Effector memory CD8-positive, alpha-beta T cell (primary cell): ENCODE data around the gene PTPRD.

Source experiments
- ATAC-seq: fragments of 150-1000 bp; cut with Tn5 transposase; replicated peaks from 2 replicates; pipeline ENCODE4 v1.10.0; 2021; ENCODE audit warnings: mild to moderate bottlenecking, moderate library complexity
- DNase-seq, 3 experiments: peaks; one replicate each; pipeline ENCODE4 v3.0.0; 2021
- H3K27ac Mint-ChIP-seq, 2 donors: one replicate each; pipeline ENCODE4 v1.8.0; 2022; ENCODE audit warnings: mild to moderate bottlenecking in 2 of 2, mixed read lengths in 2 of 2, moderate library complexity in 2 of 2
- H3K27me3 Mint-ChIP-seq, 2 donors: one replicate each; pipeline ENCODE4 v1.8.0; 2022; ENCODE audit warnings: mixed read lengths in 2 of 2
- H3K36me3 Mint-ChIP-seq: one replicate; pipeline ENCODE4 v1.8.0; 2022; ENCODE audit warnings: mild to moderate bottlenecking, moderate library complexity, mixed read lengths; ENCODE audit not compliant: insufficient read depth
- H3K4me1 Mint-ChIP-seq, 2 donors: one replicate each; pipeline ENCODE4 v1.8.0; 2022; ENCODE audit warnings: low read depth in 2 of 2, mixed read lengths in 2 of 2
- H3K4me3 Mint-ChIP-seq, 2 donors: one replicate each; pipeline ENCODE4 v1.8.0; 2022; ENCODE audit warnings: mild to moderate bottlenecking in 2 of 2, mixed read lengths in 2 of 2, moderate library complexity in 2 of 2
- H3K9me3 Mint-ChIP-seq, 2 donors: one replicate each; pipeline ENCODE4 v1.8.0; 2022; ENCODE audit warnings: mixed read lengths in 2 of 2

PTPRD gene

GRCh38 chr9:9257999-9258498 lies 1354.8 kb downstream of the PTPRD start:
- Mint-ChIP-seq H3K36me3 (no peaks in the 10 kb centered on the region), H3K27me3 (no peaks in the 10 kb centered on the region), H3K4me1 (no peaks in the 10 kb centered on the region), H3K9me3 (peaks cover 5 to 7% of the 10 kb centered on the region in 2 donors), H3K4me3 (no peak overlapping the region), H3K27ac (no peak overlapping the region)
- no peak for DNase-seq
- ATAC-seq: no peak

- no peaks in the 10 kb centered on the region for H3K4me1 Mint-ChIP-seq
- ATAC-seq: no peak
- H3K27me3 Mint-ChIP-seq: no peaks in the 10 kb centered on the region
- H3K9me3 Mint-ChIP-seq: peaks cover 0 to 9% of the 10 kb centered on the region in 2 donors
- no peaks in the 10 kb centered on the region for H3K36me3 Mint-ChIP-seq
- H3K27ac Mint-ChIP-seq: no peak overlapping the region
- DNase-seq: no peak
- H3K4me3 Mint-ChIP-seq: no peak overlapping the region
Observed at GRCh38 chr9:9246726-9247125, 1366.1 kb downstream of the PTPRD start.

- no peak overlapping the region for H3K4me3 Mint-ChIP-seq
- DNase-seq (no peak), ATAC-seq (no peak)
- no peaks in the 10 kb centered on the region for H3K27me3 Mint-ChIP-seq
- peaks cover 8 to 12% of the 10 kb centered on the region in 2 donors for H3K9me3 Mint-ChIP-seq
- H3K4me1 Mint-ChIP-seq: no peaks in the 10 kb centered on the region
- H3K27ac Mint-ChIP-seq: no peak overlapping the region
- H3K36me3 Mint-ChIP-seq: no peaks in the 10 kb centered on the region
Observed at GRCh38 chr9:9231946-9232345, 1380.9 kb downstream of the PTPRD start.

GRCh38 chr9:9229269-9229668 lies 1383.5 kb downstream of the PTPRD start:
- no peaks in the 10 kb centered on the region for H3K27me3 Mint-ChIP-seq
- no peak overlapping the region for H3K4me3 Mint-ChIP-seq
- DNase-seq: no peak
- H3K36me3 Mint-ChIP-seq: no peaks in the 10 kb centered on the region
- peaks cover 0 to 12% of the 10 kb centered on the region in 2 donors for H3K9me3 Mint-ChIP-seq
- H3K27ac Mint-ChIP-seq: no peak overlapping the region
- no peak for ATAC-seq
- H3K4me1 Mint-ChIP-seq: no peaks in the 10 kb centered on the region

GRCh38 chr9:9223175-9223574 lies 1389.6 kb downstream of the PTPRD start:
- DNase-seq: no peak
- H3K36me3 Mint-ChIP-seq: no peaks in the 10 kb centered on the region
- no peak overlapping the region for H3K4me3 Mint-ChIP-seq
- H3K27me3 Mint-ChIP-seq: no peaks in the 10 kb centered on the region
- no peak for ATAC-seq
- H3K4me1 Mint-ChIP-seq: no peaks in the 10 kb centered on the region
- no peak overlapping the region for H3K27ac Mint-ChIP-seq
- H3K9me3 Mint-ChIP-seq: peaks cover 3 to 4% of the 10 kb centered on the region in 2 donors

GRCh38 chr9:9222730-9223129 lies 1390.1 kb downstream of the PTPRD start:
- Mint-ChIP-seq H3K27me3 (no peaks in the 10 kb centered on the region), H3K4me1 (no peaks in the 10 kb centered on the region), H3K4me3 (no peak overlapping the region), H3K36me3 (no peaks in the 10 kb centered on the region), H3K27ac (no peak overlapping the region), H3K9me3 (peaks cover 3 to 8% of the 10 kb centered on the region in 2 donors)
- DNase-seq (no peak), ATAC-seq (no peak)

GRCh38 chr9:9216934-9217333 lies 1395.9 kb downstream of the PTPRD start:
- Mint-ChIP-seq H3K27ac (no peak overlapping the region), H3K4me1 (no peaks in the 10 kb centered on the region), H3K36me3 (no peaks in the 10 kb centered on the region), H3K27me3 (no peaks in the 10 kb centered on the region), H3K4me3 (no peak overlapping the region), H3K9me3 (peaks cover 5 to 13% of the 10 kb centered on the region in 2 donors)
- no peak for DNase-seq
- no peak for ATAC-seq

GRCh38 chr9:9215050-9215449 lies 1397.8 kb downstream of the PTPRD start:
- Mint-ChIP-seq H3K27ac (no peak overlapping the region), H3K9me3 (peaks cover 6 to 13% of the 10 kb centered on the region in 2 donors), H3K4me1 (no peaks in the 10 kb centered on the region), H3K4me3 (no peak overlapping the region), H3K27me3 (no peaks in the 10 kb centered on the region), H3K36me3 (no peaks in the 10 kb centered on the region)
- DNase-seq (no peak), ATAC-seq (no peak)

GRCh38 chr9:9214066-9214465 lies 1398.7 kb downstream of the PTPRD start:
- no peak for ATAC-seq
- no peaks in the 10 kb centered on the region for H3K36me3 Mint-ChIP-seq
- H3K27ac Mint-ChIP-seq: no peak overlapping the region
- H3K4me1 Mint-ChIP-seq: no peaks in the 10 kb centered on the region
- no peak overlapping the region for H3K4me3 Mint-ChIP-seq
- DNase-seq: no peak
- H3K9me3 Mint-ChIP-seq: peaks cover 6 to 13% of the 10 kb centered on the region in 2 donors
- H3K27me3 Mint-ChIP-seq: no peaks in the 10 kb centered on the region

- no peak overlapping the region for H3K27ac Mint-ChIP-seq
- no peak overlapping the region for H3K4me3 Mint-ChIP-seq
Observed at GRCh38 chr9:9212963-9213362, 1399.8 kb downstream of the PTPRD start.

GRCh38 chr9:9202276-9202675 lies 1410.5 kb downstream of the PTPRD start:
- DNase-seq (no peak), ATAC-seq (no peak)
- peaks cover 14 to 21% of the 10 kb centered on the region in 2 donors for H3K9me3 Mint-ChIP-seq
- no peak overlapping the region for H3K4me3 Mint-ChIP-seq
- no peaks in the 10 kb centered on the region for H3K27me3 Mint-ChIP-seq
- no peaks in the 10 kb centered on the region for H3K4me1 Mint-ChIP-seq
- H3K27ac Mint-ChIP-seq: no peak overlapping the region
- no peaks in the 10 kb centered on the region for H3K36me3 Mint-ChIP-seq

More at GRCh38 chr9:9212963-9213362, 1399.8 kb downstream of the PTPRD start:
- ATAC-seq: no peak
- peaks cover 6 to 7% of the 10 kb centered on the region in 2 donors for H3K9me3 Mint-ChIP-seq
- no peaks in the 10 kb centered on the region for H3K36me3 Mint-ChIP-seq
- no peak for DNase-seq
- H3K27me3 Mint-ChIP-seq: no peaks in the 10 kb centered on the region
- H3K4me1 Mint-ChIP-seq: no peaks in the 10 kb centered on the region

- no peak for ATAC-seq
- H3K9me3 Mint-ChIP-seq: peaks cover 15 to 18% of the 10 kb centered on the region in 2 donors
- DNase-seq: no peak
- no peak overlapping the region for H3K4me3 Mint-ChIP-seq
- H3K27ac Mint-ChIP-seq: no peak overlapping the region
- H3K27me3 Mint-ChIP-seq: no peaks in the 10 kb centered on the region
- no peaks in the 10 kb centered on the region for H3K36me3 Mint-ChIP-seq
- H3K4me1 Mint-ChIP-seq: no peaks in the 10 kb centered on the region
Observed at GRCh38 chr9:9186086-9186485, 1426.7 kb downstream of the PTPRD start.

- H3K36me3 Mint-ChIP-seq: no peaks in the 10 kb centered on the region
- H3K27ac Mint-ChIP-seq: no peak overlapping the region
- ATAC-seq (no peak), DNase-seq (no peak)
- H3K9me3 Mint-ChIP-seq: peaks cover 7 to 12% of the 10 kb centered on the region in 2 donors
- no peaks in the 10 kb centered on the region for H3K27me3 Mint-ChIP-seq
- H3K4me1 Mint-ChIP-seq: no peaks in the 10 kb centered on the region
- H3K4me3 Mint-ChIP-seq: no peak overlapping the region
Observed at GRCh38 chr9:9182431-9182830, 1430.4 kb downstream of the PTPRD start.

- H3K4me1 Mint-ChIP-seq: no peaks in the 10 kb centered on the region
- H3K27ac Mint-ChIP-seq: no peak overlapping the region
Observed at GRCh38 chr9:9177081-9177480, 1435.7 kb downstream of the PTPRD start.

GRCh38 chr9:9174358-9174757 lies 1438.4 kb downstream of the PTPRD start:
- Mint-ChIP-seq H3K4me3 (no peak overlapping the region), H3K36me3 (no peaks in the 10 kb centered on the region), H3K9me3 (peaks cover 7 to 13% of the 10 kb centered on the region in 2 donors), H3K4me1 (no peaks in the 10 kb centered on the region), H3K27ac (no peak overlapping the region), H3K27me3 (no peaks in the 10 kb centered on the region)
- ATAC-seq (no peak), DNase-seq (no peak)

More at GRCh38 chr9:9177081-9177480, 1435.7 kb downstream of the PTPRD start:
- Mint-ChIP-seq H3K4me3 (no peak overlapping the region), H3K36me3 (no peaks in the 10 kb centered on the region), H3K9me3 (peaks cover 8 to 13% of the 10 kb centered on the region in 2 donors), H3K27me3 (no peaks in the 10 kb centered on the region)
- ATAC-seq (no peak), DNase-seq (no peak)
